ENCODE measurements around the gene LTA4H. TPM values are rescaled to one million over a fixed set of nuclear protein-coding genes. Genes with fewer than 3 reads are reported as not detected.

The LTA4H gene
- total RNA-seq, 1 donor from 2014 or later: 57.3 TPM

DNA sequence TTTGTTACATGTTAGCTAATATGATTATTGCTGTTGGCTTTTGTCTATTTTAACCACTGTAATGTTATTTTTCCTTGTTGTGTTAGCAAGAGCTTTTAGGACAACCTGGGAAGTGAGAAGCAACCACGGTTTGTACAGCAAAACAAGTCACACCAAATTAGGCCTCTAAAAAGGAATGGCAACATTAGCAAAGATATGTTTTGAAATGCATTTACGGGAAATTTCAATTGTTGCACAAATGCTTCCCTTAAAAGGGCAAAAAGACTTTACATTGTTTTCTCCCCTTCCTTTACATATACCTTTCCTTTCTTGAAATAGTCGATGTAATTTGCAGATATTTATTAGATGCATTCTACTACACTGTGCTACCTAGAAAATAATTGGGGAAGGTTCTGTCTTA, 4.1 kb upstream of the LTA4H start:
- DNase-seq (ENCODE audit: low spot score): no peak
- H3K4me1 Mint-ChIP-seq (ENCODE audit: low read depth): peaks cover 5% of the 10 kb centered on the region
- no peak overlapping the region for H3K4me3 Mint-ChIP-seq
- intact Hi-C loops (cut with micrococcal nuclease): loop anchor here (5.0 kb wide), 1 partner anchor 1037 kb away; the partner anchor contains the start of gene NDUFA12
- no peak overlapping the region for H3K27ac Mint-ChIP-seq
- no peaks in the 10 kb centered on the region for H3K36me3 Mint-ChIP-seq (ENCODE audit: low read depth)
- no peaks in the 10 kb centered on the region for H3K27me3 Mint-ChIP-seq (ENCODE audit: insufficient read depth)
- no peaks in the 10 kb centered on the region for H3K9me3 Mint-ChIP-seq

DNA sequence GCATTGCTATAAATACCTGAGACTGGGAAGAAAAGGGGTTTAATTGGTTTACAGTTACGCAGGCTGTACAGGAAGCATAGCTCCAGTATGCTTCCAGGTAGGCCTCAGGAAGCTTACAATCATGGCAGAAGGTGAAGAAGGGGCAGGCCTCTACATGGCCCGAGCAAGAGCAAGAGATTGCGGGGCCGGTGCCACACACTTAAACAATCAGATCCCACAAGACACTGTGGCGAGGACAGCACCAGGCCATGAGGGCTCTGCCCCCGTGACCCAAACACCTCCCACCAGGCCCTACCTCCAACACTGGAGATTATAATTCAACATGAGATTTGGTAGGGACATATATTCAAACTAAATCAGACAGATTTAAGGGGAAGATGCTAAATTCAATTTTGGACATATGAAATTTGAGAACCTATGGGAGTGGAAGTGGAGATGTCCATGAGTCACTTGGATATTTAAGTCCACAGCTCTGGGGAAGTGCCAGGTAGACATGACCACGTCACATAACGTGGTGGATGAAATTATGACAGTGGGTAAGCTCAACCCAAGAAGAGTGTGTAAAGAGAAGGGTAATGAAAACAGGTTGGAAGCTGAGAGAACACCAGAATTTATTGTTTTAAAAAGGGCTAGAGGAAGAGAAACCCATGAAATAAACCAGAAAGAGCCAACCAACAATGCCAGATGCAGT, 1.5 kb upstream of the LTA4H start:
- H3K4me3 Mint-ChIP-seq: no peak overlapping the region
- intact Hi-C loops (cut with micrococcal nuclease): loop anchor here (1.0 to 5.0 kb wide), 2 partner anchors 479 to 1035 kb away; partner anchors contain the start of gene NDUFA12
- H3K9me3 Mint-ChIP-seq: no peaks in the 10 kb centered on the region
- peaks cover 5% of the 10 kb centered on the region for H3K4me1 Mint-ChIP-seq (ENCODE audit: low read depth)
- no peaks in the 10 kb centered on the region for H3K27me3 Mint-ChIP-seq (ENCODE audit: insufficient read depth)
- peaks cover 2% of the 10 kb centered on the region for H3K36me3 Mint-ChIP-seq (ENCODE audit: low read depth)
- no peak for DNase-seq (ENCODE audit: low spot score)
- H3K27ac Mint-ChIP-seq: no peak overlapping the region

DNA sequence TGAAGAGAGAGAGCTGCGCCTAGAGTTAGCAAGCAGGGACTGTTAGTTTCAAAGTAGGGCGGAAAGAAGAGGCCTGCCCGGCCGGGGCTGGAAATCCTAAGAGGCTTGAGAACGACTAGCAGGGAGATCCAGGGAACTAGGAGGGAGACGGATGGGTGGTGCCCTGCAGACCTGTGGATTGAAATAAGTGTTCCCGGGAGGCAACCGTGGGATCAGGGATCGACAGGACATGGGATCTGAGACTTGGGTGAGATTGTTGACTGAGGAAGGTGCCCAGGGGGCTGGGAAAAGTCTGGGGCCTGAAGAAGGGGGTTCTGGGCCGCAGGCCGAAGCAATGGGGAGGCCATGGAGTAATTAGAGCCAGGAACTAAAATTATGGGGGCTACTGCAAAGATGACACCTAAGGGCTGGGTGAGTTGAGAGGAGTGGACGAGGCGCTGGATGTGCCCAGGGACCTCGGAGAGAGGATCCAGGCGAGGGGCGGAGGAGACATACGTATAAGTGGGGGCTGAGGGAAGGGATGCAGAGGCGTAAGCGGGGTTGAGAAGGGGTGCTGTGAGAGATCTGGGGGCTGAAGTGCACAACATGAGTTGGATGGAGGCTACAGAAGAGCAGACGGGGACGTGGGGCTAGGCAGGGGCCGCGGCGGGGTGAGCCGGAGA, 635 bp downstream of the LTA4H start:
- no peak for DNase-seq (ENCODE audit: low spot score)
- Mint-ChIP-seq H3K4me1 (ENCODE audit: low read depth) (peaks cover 18% of the 10 kb centered on the region), H3K9me3 (no peaks in the 10 kb centered on the region), H3K36me3 (ENCODE audit: low read depth) (peaks cover 2% of the 10 kb centered on the region), H3K4me3 (no peak overlapping the region), H3K27ac (no peak overlapping the region), H3K27me3 (ENCODE audit: insufficient read depth) (no peaks in the 10 kb centered on the region)
- intact Hi-C loops (cut with micrococcal nuclease): loop anchor here (1.0 to 5.0 kb wide), 12 partner anchors 13 to 1032 kb away; partner anchors contain the start of genes AMDHD1, CCDC38, CDK17 and CFAP54

DNA sequence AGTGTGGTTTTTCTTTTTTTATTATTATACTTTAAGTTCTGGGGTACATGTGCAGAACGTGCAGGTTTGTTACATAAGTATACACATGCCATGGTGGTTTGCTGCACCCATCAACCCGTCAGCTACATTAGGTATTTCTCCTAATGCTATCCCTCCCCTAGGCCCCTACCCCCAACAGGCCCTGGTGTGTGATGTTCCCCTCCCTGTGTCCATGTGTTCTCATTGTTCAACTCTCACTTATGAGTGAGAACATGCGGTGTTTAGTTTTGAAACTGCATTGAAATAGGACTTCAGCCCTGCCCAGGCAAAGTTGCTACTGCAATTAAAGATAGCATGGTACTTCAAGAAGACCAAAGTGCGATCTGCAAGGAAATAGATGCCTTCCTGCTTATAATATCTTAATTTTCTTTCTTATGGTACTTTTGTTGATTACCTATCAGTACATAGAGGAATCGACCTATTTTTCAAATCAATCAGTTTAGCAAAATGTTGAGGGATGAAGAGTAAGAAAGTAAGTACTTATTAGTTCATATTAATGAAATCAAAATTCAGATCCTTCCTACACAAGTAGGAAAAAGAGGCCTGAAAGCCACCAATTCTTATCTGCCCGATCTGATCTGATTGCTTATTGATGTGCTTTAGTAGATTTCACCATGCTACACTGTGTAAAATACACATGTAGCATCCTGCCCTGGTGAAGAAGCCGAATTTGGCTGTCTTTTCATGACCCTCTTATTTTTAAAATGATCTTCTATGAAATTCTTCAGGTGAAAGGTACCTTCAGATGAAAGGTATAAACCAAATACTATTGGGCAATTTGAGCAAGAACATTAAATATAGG, 1.6 kb downstream of the LTA4H start:
- H3K27ac Mint-ChIP-seq: no peak overlapping the region
- H3K36me3 Mint-ChIP-seq (ENCODE audit: low read depth): peaks cover 2% of the 10 kb centered on the region
- no peak for DNase-seq (ENCODE audit: low spot score)
- no peaks in the 10 kb centered on the region for H3K9me3 Mint-ChIP-seq
- H3K4me3 Mint-ChIP-seq: no peak overlapping the region
- intact Hi-C loops (cut with micrococcal nuclease): loop anchor here (2.0 kb wide), 3 partner anchors 35 to 873 kb away; partner anchors contain the start of genes AMDHD1, CCDC38 and NEDD1
- H3K4me1 Mint-ChIP-seq (ENCODE audit: low read depth): peaks cover 23% of the 10 kb centered on the region
- no peaks in the 10 kb centered on the region for H3K27me3 Mint-ChIP-seq (ENCODE audit: insufficient read depth)

DNA sequence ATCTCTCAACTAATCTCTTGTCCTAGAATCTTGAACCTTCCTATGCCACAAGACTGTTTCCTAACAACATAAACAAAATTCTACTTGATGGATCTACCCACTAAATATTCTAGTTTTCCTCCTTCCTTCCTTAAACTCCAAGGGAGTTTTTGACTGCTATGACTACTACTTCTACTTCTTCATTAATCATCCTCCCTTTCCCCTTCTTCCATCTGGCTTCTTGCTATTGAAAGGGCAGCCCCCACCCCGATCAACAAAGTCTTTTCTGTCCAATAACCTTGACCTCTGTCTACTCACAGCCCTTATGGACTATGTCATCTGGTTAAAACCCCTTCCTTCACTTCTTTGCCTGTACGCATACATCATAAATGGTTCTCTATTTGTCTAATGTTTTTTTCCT, 5.6 kb downstream of the LTA4H start:
- Mint-ChIP-seq H3K27ac (no peak overlapping the region), H3K4me1 (ENCODE audit: low read depth) (peaks cover 30% of the 10 kb centered on the region), H3K36me3 (ENCODE audit: low read depth) (peaks cover 11% of the 10 kb centered on the region), H3K4me3 (no peak overlapping the region), H3K27me3 (ENCODE audit: insufficient read depth) (no peaks in the 10 kb centered on the region), H3K9me3 (no peaks in the 10 kb centered on the region)
- DNase-seq (ENCODE audit: low spot score): no peak
- intact Hi-C loops (cut with micrococcal nuclease): no loop called here

DNA sequence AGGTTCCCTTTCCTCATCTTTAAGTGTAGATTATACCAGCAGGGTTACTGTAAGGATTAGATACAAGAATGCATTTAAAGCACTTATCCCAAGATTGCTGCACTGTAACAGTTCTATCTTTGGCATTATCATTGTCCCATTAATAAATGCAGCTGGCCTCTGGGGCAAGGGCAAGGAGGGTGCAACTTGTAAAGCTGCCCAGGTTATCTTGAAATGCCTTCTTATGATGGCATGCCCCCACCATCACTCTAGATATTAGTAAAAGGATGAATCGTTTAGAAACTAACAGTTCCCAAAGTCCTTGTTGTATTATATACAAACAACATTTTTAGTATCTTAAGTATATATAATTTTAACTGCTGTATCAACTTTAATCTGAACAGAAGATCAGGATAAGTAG, 6.8 kb downstream of the LTA4H start:
- no peak overlapping the region for H3K27ac Mint-ChIP-seq
- DNase-seq (ENCODE audit: low spot score): no peak
- intact Hi-C loops (cut with micrococcal nuclease): no loop called here

DNA sequence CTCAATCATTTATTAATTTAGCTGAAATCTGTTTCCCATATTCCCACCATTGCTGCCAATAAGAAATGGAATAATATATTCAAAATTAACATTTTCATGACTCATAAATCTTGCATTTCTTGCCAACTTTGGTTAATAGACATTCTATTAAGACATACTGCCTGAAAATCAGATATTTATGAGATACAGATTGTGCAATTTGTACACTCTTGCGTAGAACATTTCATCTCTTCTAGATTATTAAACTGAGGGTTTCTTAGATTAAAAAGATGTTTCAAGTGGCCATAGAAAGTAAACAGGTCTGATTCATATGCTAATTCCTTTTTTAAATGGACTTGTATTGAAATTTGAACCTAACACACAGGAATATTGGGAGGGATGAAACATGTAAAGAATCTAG, 9.1 kb downstream of the LTA4H start:
- H3K27me3 Mint-ChIP-seq (ENCODE audit: insufficient read depth): no peaks in the 10 kb centered on the region
- intact Hi-C loops (cut with micrococcal nuclease): no loop called here
- H3K36me3 Mint-ChIP-seq (ENCODE audit: low read depth): peaks cover 14% of the 10 kb centered on the region
- H3K27ac Mint-ChIP-seq: no peak overlapping the region
- peaks cover 25% of the 10 kb centered on the region for H3K4me1 Mint-ChIP-seq (ENCODE audit: low read depth)
- DNase-seq (ENCODE audit: low spot score): no peak
- no peaks in the 10 kb centered on the region for H3K9me3 Mint-ChIP-seq
- no peak overlapping the region for H3K4me3 Mint-ChIP-seq

More for the DNA sequence above, 6.8 kb downstream of the LTA4H start:
- no peaks in the 10 kb centered on the region for H3K27me3 Mint-ChIP-seq (ENCODE audit: insufficient read depth)
- peaks cover 30% of the 10 kb centered on the region for H3K4me1 Mint-ChIP-seq (ENCODE audit: low read depth)
- no peaks in the 10 kb centered on the region for H3K9me3 Mint-ChIP-seq
- H3K4me3 Mint-ChIP-seq: no peak overlapping the region
- H3K36me3 Mint-ChIP-seq (ENCODE audit: low read depth): peaks cover 13% of the 10 kb centered on the region

DNA sequence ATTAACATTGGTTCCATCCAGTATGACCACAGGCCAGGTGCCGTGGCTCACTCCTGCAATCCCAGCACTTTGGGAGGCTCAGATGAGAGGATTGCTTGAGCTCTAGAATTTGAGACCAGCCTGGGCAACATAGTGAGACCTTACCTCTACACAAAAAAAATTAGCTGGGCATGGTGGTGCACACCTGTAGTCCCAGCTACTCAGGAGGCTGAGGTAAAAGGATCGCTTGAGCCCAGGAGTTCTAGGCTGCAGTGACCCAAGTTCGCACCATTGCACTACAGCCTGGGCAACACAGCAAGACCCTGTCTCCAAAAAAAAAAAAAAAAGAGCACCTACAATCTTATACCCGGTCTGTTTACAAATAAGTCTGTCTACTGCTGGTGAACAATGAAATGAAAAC, 9.9 kb downstream of the LTA4H start:
- Mint-ChIP-seq H3K4me3 (no peak overlapping the region), H3K4me1 (ENCODE audit: low read depth) (peaks cover 19% of the 10 kb centered on the region), H3K36me3 (ENCODE audit: low read depth) (peaks cover 17% of the 10 kb centered on the region), H3K27me3 (ENCODE audit: insufficient read depth) (no peaks in the 10 kb centered on the region), H3K9me3 (no peaks in the 10 kb centered on the region), H3K27ac (no peak overlapping the region)
- intact Hi-C loops (cut with micrococcal nuclease): no loop called here
- DNase-seq (ENCODE audit: low spot score): no peak

DNA sequence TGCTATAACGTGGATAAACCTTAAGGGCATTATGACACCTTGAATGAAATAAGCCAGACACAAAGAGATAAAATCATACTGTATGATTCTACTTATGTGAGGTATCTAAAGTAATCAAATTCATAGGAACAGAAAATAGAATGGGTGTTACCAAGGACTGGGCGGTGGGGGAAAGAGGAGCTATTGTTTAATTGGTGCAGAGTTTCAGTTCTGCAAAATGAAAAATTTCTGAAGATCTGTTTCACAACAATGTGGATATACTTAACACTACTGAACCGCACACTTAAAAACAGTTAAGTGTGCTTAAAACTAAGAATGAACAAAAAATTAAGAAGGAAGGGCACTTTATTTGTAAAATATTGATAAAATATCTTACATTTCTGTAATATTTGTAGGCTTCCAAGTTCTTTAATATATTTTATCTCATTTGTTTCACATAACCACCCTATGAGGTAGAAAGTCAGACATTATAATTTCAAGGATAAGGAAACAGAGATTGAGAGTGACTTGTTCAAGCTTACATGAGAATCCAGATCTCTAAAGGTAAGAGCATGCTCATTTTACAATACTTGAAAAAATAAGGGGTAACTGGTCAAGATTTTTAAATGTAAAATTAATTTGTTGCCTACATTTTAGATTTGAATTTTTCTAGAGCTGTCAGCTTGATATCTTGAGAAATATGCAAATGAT, 14.9 kb downstream of the LTA4H start:
- Mint-ChIP-seq H3K27me3 (ENCODE audit: insufficient read depth) (no peaks in the 10 kb centered on the region), H3K4me3 (no peak overlapping the region), H3K4me1 (ENCODE audit: low read depth) (no peaks in the 10 kb centered on the region), H3K9me3 (no peaks in the 10 kb centered on the region), H3K36me3 (ENCODE audit: low read depth) (peaks cover 27% of the 10 kb centered on the region), H3K27ac (no peak overlapping the region)
- intact Hi-C loops (cut with micrococcal nuclease): no loop called here
- no peak for DNase-seq (ENCODE audit: low spot score)

DNA sequence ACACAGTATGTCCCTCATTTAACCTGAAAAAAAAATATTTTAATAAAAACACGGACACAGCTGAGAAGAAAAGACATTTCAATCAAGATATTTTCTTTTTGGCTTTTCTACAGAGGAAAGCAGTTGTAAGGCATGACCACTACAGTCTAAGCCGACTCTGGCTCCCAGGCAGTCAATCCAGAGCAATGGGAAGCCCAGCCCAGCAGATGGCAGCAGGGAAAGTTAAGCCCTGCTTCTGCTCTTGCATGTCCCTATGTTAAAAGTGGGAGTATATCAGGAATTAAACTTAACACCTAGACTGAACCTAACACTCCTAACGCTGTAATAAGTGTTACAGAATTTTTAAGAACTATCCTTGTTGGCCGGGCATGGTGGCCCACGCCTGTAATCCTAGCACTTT, 19.7 kb downstream of the LTA4H start:
- Mint-ChIP-seq H3K4me3 (no peak overlapping the region), H3K27ac (no peak overlapping the region), H3K36me3 (ENCODE audit: low read depth) (peaks cover 27% of the 10 kb centered on the region), H3K27me3 (ENCODE audit: insufficient read depth) (no peaks in the 10 kb centered on the region), H3K9me3 (no peaks in the 10 kb centered on the region), H3K4me1 (ENCODE audit: low read depth) (no peaks in the 10 kb centered on the region)
- intact Hi-C loops (cut with micrococcal nuclease): no loop called here
- DNase-seq (ENCODE audit: low spot score): no peak

DNA sequence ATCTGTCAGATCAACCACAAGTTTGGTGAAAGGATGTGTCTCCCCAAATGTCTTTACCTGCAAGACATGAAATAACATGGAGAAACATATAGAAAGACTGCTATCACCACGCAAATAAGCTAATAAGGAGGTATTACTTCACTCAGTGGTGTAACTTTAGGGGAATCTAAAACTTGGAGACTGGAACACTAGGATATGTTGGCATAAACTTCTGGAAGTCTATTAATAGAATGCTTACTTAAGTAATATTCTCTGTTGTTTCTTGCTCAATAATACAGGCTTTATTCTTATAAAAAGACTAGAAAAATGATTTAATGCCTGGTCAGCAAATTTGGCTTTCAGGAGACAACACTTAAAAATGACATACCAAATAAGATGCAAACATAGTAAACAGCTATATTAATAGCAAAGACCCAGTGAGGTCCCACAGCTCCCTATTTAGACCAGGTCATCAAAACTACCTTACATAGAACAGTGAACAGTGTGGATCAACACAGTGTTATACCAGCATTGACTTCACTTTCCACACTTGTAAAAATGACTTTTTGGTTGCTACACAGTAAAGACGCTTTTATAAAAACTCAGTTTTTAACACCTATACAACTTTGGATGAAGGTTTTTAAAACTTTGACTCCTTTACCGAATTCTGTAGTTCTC, 20.3 kb downstream of the LTA4H start:
- Mint-ChIP-seq H3K27ac (no peak overlapping the region), H3K36me3 (ENCODE audit: low read depth) (peaks cover 30% of the 10 kb centered on the region), H3K27me3 (ENCODE audit: insufficient read depth) (no peaks in the 10 kb centered on the region), H3K4me1 (ENCODE audit: low read depth) (no peaks in the 10 kb centered on the region), H3K9me3 (no peaks in the 10 kb centered on the region), H3K4me3 (no peak overlapping the region)
- intact Hi-C loops (cut with micrococcal nuclease): no loop called here
- no peak for DNase-seq (ENCODE audit: low spot score)

DNA sequence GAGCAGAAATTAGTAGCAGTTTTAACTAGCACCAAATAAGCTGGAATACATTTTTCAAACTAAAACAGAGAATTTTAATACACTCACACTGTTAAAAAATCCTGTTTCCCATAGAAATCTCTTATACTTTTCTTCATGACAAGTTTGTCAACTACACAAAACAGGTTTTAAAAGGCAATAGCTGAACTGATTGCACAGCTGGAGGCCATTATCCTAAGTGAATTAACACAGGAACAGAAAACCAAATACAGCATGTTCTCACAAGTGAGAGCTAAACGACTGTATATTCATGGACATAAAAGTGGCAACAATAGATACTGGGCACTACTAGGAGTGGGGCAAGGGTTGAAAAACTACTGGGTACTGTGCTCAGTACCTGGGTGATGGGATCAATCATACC, 27.7 kb downstream of the LTA4H start:
- Mint-ChIP-seq H3K27me3 (ENCODE audit: insufficient read depth) (no peaks in the 10 kb centered on the region), H3K27ac (no peak overlapping the region), H3K4me3 (no peak overlapping the region), H3K4me1 (ENCODE audit: low read depth) (no peaks in the 10 kb centered on the region), H3K36me3 (ENCODE audit: low read depth) (peaks cover 29% of the 10 kb centered on the region), H3K9me3 (no peaks in the 10 kb centered on the region)
- intact Hi-C loops (cut with micrococcal nuclease): no loop called here
- DNase-seq (ENCODE audit: low spot score): no peak

Measured in activated T-helper 1 cell treated with anti-CD3 and anti-CD28 coated beads, Interleukin-12 subunit alpha, Interleukin-12 subunit beta, Interleukin-2, Interleukin-4 antibody, amounts not matched to agents 30 ng/mL and 10 ng/mL and 1 ng/mL, durations not matched to agents 14 hours and 24 hours and 36 hours (primary cell).